ENCODE data around the gene WDR82. TPM values are rescaled to one million over a fixed set of nuclear protein-coding genes. Genes with fewer than 3 reads are reported as not detected.

The WDR82 gene
- total and polyA plus RNA-seq, 2 of the 4 experiments (the other 2 are of a cell fraction): 38.1 to 68.1 TPM

- no peak overlapping the region for H3K14ac ChIP-seq (replicated peaks; ENCODE audit: low read depth, low read length)
- ATAC-seq (ENCODE audit: low read depth) (no peak), DNase-seq (no peak)
- H3K36me3 ChIP-seq (ENCODE audit: control insufficient read depth, insufficient read depth, low read length): peaks cover 3% of the 10 kb centered on the region; the same call in 1 of the 2 replicates
- peaks cover 3% of the 10 kb centered on the region for H3K9me1 ChIP-seq (ENCODE audit: insufficient read depth, low read length)
- intact Hi-C loops (cut with micrococcal nuclease) (no loop called here), dilution Hi-C loops (cut with HindIII; ENCODE audit: low sequenced_read_pairs, unreplicated experiment) (no loop called here), in situ Hi-C loops (cut with MboI; ENCODE audit: low sequenced_read_pairs) (no loop called here)
- H3K23ac ChIP-seq (ENCODE audit: low read depth, low read length): no peak overlapping the region
- H2AFZ ChIP-seq (replicated peaks; ENCODE audit: low read length, poor library complexity): no peak overlapping the region
- no peak overlapping the region for H4K91ac ChIP-seq (ENCODE audit: insufficient read depth, low read depth, low read length)
- no peak overlapping the region for H2BK15ac ChIP-seq (ENCODE audit: low read depth, low read length)
- no peak overlapping the region for H3K56ac ChIP-seq (ENCODE audit: extremely low read depth, insufficient read depth, low read length)
- H3K18ac ChIP-seq (ENCODE audit: low read depth, low read length): no peak overlapping the region
- no peak overlapping the region for H2AK5ac ChIP-seq (ENCODE audit: low read depth, low read length)
- no peak overlapping the region for H2BK120ac ChIP-seq (ENCODE audit: low read depth, low read length)
- no peak overlapping the region for H2BK20ac ChIP-seq (ENCODE audit: low read depth, low read length)
- CTCF ChIA-PET: no interaction called here
- TF ChIP-seq ELK1 (IDR thresholded peaks at IDR 0.05; ENCODE audit: borderline replicate concordance, low read depth, low read length) (no peak), RAD21 (IDR thresholded peaks at IDR 0.05; ENCODE audit: low read length) (no peak), MXI1 (IDR thresholded peaks at IDR 0.05; ENCODE audit: borderline replicate concordance, low read depth, low read length) (no peak), CEBPB (IDR thresholded peaks at IDR 0.05; ENCODE audit: low read depth, low read length) (no peak), FOS (IDR thresholded peaks at IDR 0.05; ENCODE audit: low read depth, low read length) (no peak), RCOR1 (IDR thresholded peaks at IDR 0.05; ENCODE audit: insufficient replicate concordance, low read length) (no peak), POLR2A (IDR thresholded peaks at IDR 0.05; ENCODE audit: low read depth, low read length) (no peak), USF2 (IDR thresholded peaks at IDR 0.05; ENCODE audit: low read depth, low read length) (no peak), RFX5 (IDR thresholded peaks at IDR 0.05; ENCODE audit: low read depth, low read length) (no peak), CHD1 (IDR thresholded peaks at IDR 0.05; ENCODE audit: low read depth, low read length) (no peak), NFE2L2 (IDR thresholded peaks at IDR 0.05; ENCODE audit: low read depth, low read length) (no peak), MAFK (IDR thresholded peaks at IDR 0.05; ENCODE audit: low read depth, low read length) (no peak), BHLHE40 (IDR thresholded peaks at IDR 0.05; ENCODE audit: low read depth, low read length) (no peak), SMC3 (IDR thresholded peaks at IDR 0.05; ENCODE audit: low read depth, low read length) (no peak), MAZ (IDR thresholded peaks at IDR 0.05; ENCODE audit: borderline replicate concordance, low read depth, low read length) (no peak)
- TF ChIP-seq, protein P1, sequence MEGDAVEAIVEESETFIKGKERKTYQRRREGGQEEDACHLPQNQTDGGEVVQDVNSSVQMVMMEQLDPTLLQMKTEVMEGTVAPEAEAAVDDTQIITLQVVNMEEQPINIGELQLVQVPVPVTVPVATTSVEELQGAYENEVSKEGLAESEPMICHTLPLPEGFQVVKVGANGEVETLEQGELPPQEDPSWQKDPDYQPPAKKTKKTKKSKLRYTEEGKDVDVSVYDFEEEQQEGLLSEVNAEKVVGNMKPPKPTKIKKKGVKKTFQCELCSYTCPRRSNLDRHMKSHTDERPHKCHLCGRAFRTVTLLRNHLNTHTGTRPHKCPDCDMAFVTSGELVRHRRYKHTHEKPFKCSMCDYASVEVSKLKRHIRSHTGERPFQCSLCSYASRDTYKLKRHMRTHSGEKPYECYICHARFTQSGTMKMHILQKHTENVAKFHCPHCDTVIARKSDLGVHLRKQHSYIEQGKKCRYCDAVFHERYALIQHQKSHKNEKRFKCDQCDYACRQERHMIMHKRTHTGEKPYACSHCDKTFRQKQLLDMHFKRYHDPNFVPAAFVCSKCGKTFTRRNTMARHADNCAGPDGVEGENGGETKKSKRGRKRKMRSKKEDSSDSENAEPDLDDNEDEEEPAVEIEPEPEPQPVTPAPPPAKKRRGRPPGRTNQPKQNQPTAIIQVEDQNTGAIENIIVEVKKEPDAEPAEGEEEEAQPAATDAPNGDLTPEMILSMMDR (conservative IDR thresholded peaks at IDR 0.05; ENCODE audit: low read depth, low read length): no peak
- H3K4ac ChIP-seq (ENCODE audit: low read depth, low read length): no peak overlapping the region
- POLR2A ChIA-PET (ENCODE audit: unreplicated experiment): no interaction called here
- no peaks in the 10 kb centered on the region for H3K79me1 ChIP-seq (ENCODE audit: low read depth in 1 of 2, low read length in 2 of 2)
- no peak overlapping the region for H3K4me2 ChIP-seq (ENCODE audit: low read depth, low read length)
- H3K27ac ChIP-seq (ENCODE audit: insufficient read depth, low read length): no peak overlapping the region
- BruUV-seq (replicated peaks): no TSS peak
- no peak overlapping the region for H2AK9ac ChIP-seq (replicated peaks; ENCODE audit: low read depth, low read length, poor library complexity)
- H3K4me1 ChIP-seq (ENCODE audit: control insufficient read depth, insufficient read depth, low read length): peaks cover 4% of the 10 kb centered on the region; the same call in 1 of the 2 replicates
- no peak overlapping the region for H4K5ac ChIP-seq (ENCODE audit: low read depth, low read length)
- WGBS, 2 experiments (ENCODE audit: extremely low coverage in 2 of 2, insufficient read length in 1 of 2): 60% methylated on average over 1 of the region's 1 CpG; no CpG with 5 or more reads in 1 of the 2 experiments
- H3K27me3 ChIP-seq (ENCODE audit: control insufficient read depth, insufficient read depth, low read length): no peaks in the 10 kb centered on the region
- H3K9me3 ChIP-seq (ENCODE audit: control insufficient read depth, insufficient read depth, low read length): no peaks in the 10 kb centered on the region
- no peak overlapping the region for H4K8ac ChIP-seq (ENCODE audit: low read depth in 2 of 2, low read length in 2 of 2)
- no peaks in the 10 kb centered on the region; the same call in none of the 2 replicates for H4K20me1 ChIP-seq (ENCODE audit: insufficient read depth, low read length)
- H3K4me3 ChIP-seq (ENCODE audit: insufficient read depth, low read depth, low read length): no peak overlapping the region
- H2BK5ac ChIP-seq (ENCODE audit: low read depth, low read length, poor library complexity, severe bottlenecking): no peak overlapping the region
- H3K9ac ChIP-seq (ENCODE audit: low read depth, low read length): no peak overlapping the region
Observed at GRCh38 chr3:52308308-52308707, 29.9 kb upstream of the WDR82 start.

Measured in IMR-90 (cell line).